IMR-90 (cell line): Measurements from ENCODE around the gene DHRSX. TPM values are rescaled to one million over a fixed set of nuclear protein-coding genes. Genes with fewer than 3 reads are reported as not detected.

ENCODE experiments used
- ATAC-seq: fragments of 200-7000 bp; cut with Tn5 transposase; 2 replicates; pipeline ENCODE4 v1.9.1; 2020; ENCODE audit warnings: low read depth, mild to moderate bottlenecking, moderate library complexity
- BruUV-seq: library from RNA; stranded (reverse); fragments of 400-500 nt; replicated peaks from 2 replicates; lab custom pipeline; 2021; lab: Mats Ljungman, UMichigan
- CTCF ChIA-PET: fragments of 300-600 bp; formaldehyde crosslinking; extraction: SDS; loops from one replicate; lab custom pipeline; 2021; ENCODE audit warnings: antibody characterized with exemption; lab: Yijun Ruan, JAX
- POLR2A ChIA-PET: fragments of 300-600 bp; sonication (Branson Sonifier 250); formaldehyde crosslinking; loops from one replicate; lab custom pipeline; 2022; ENCODE audit warnings: antibody characterized with exemption; ENCODE audit not compliant: unreplicated experiment; lab: Charles Lee
- DNase-seq: peaks from one replicate; pipeline ENCODE4 v3.0.0; 2013
- H2AFZ ChIP-seq: replicated peaks from 2 replicates; pipeline ENCODE3; 2013; ENCODE audit warnings: low read length, mild to moderate bottlenecking; ENCODE audit not compliant: poor library complexity
- H2AK5ac ChIP-seq: 2 replicates; pipeline ENCODE4 v1.6.1; 2013; ENCODE audit warnings: low read depth, low read length, inconsistent platforms
- H2AK9ac ChIP-seq: replicated peaks from 2 replicates; pipeline ENCODE3; 2013; ENCODE audit warnings: mild to moderate bottlenecking, low read depth, low read length, moderate library complexity; ENCODE audit not compliant: poor library complexity
- H2BK120ac ChIP-seq: 2 replicates; pipeline ENCODE4 v1.6.1; 2013; ENCODE audit warnings: low read depth, low read length, inconsistent platforms
- H2BK15ac ChIP-seq: 3 replicates; pipeline ENCODE4 v1.6.1; 2013; ENCODE audit warnings: low read depth, low read length, inconsistent platforms
- H2BK20ac ChIP-seq: 2 replicates; pipeline ENCODE4 v1.6.1; 2013; ENCODE audit warnings: low read depth, mild to moderate bottlenecking, inconsistent platforms, low read length, moderate library complexity
- H2BK5ac ChIP-seq: 2 replicates; pipeline ENCODE4 v1.6.1; 2013; ENCODE audit warnings: mild to moderate bottlenecking, low read depth, low read length, inconsistent platforms; ENCODE audit not compliant: poor library complexity, severe bottlenecking
- H3K14ac ChIP-seq: replicated peaks from 2 replicates; pipeline ENCODE4 v1.6.1; 2013; ENCODE audit warnings: low read depth, low read length, inconsistent platforms
- H3K18ac ChIP-seq: 2 replicates; pipeline ENCODE4 v1.6.1; 2013; ENCODE audit warnings: low read depth, low read length, control low read depth
- H3K23ac ChIP-seq: 2 replicates; pipeline ENCODE4 v1.6.1; 2013; ENCODE audit warnings: low read depth, low read length, inconsistent platforms
- H3K27ac ChIP-seq: 2 replicates; pipeline ENCODE4 v1.5.1; 2013; ENCODE audit warnings: mild to moderate bottlenecking, control low read depth, low read length; ENCODE audit not compliant: insufficient read depth
- H3K27me3 ChIP-seq: 2 replicates; pipeline ENCODE4 v1.6.1; 2013; ENCODE audit warnings: low read length; ENCODE audit not compliant: control insufficient read depth, insufficient read depth
- H3K36me3 ChIP-seq: 2 replicates; pipeline ENCODE4 v1.6.1; 2013; ENCODE audit warnings: low read length, mixed read lengths; ENCODE audit not compliant: control insufficient read depth, insufficient read depth
- H3K4ac ChIP-seq: 2 replicates; pipeline ENCODE4 v1.6.1; 2013; ENCODE audit warnings: low read depth, low read length, inconsistent platforms
- H3K4me1 ChIP-seq: 2 replicates; pipeline ENCODE4 v1.6.1; 2013; ENCODE audit warnings: low read length, mixed read lengths; ENCODE audit not compliant: control insufficient read depth, insufficient read depth
- H3K4me2 ChIP-seq: 2 replicates; pipeline ENCODE4 v1.6.1; 2013; ENCODE audit warnings: low read depth, mild to moderate bottlenecking, control low read depth, low read length, moderate library complexity
- H3K4me3 ChIP-seq: 2 replicates; pipeline ENCODE4 v1.5.1; 2013; ENCODE audit warnings: low read depth, mild to moderate bottlenecking, control low read depth, low read length, moderate library complexity; ENCODE audit not compliant: insufficient read depth
- H3K56ac ChIP-seq: 2 replicates; pipeline ENCODE4 v1.6.1; 2013; ENCODE audit warnings: low read length, inconsistent platforms; ENCODE audit not compliant: insufficient read depth; ENCODE audit errors: extremely low read depth
- H3K79me1 ChIP-seq, 2 experiments: 2 replicates each; pipeline ENCODE4 v1.6.1; 2013; ENCODE audit warnings: low read length in 2 of 2, inconsistent platforms in 1 of 2, low read depth in 1 of 2
- H3K9ac ChIP-seq: 2 replicates; pipeline ENCODE4 v1.6.1; 2013; ENCODE audit warnings: low read depth, low read length, control low read depth
- H3K9me1 ChIP-seq: 2 replicates; pipeline ENCODE4 v1.6.1; 2013; ENCODE audit warnings: low read length, inconsistent platforms; ENCODE audit not compliant: insufficient read depth
- H3K9me3 ChIP-seq: 2 replicates; pipeline ENCODE4 v1.6.1; 2013; ENCODE audit warnings: low read length; ENCODE audit not compliant: control insufficient read depth, insufficient read depth
- H4K20me1 ChIP-seq: 2 replicates; pipeline ENCODE4 v1.6.1; 2013; ENCODE audit warnings: low read length, inconsistent platforms; ENCODE audit not compliant: insufficient read depth
- H4K5ac ChIP-seq: 2 replicates; pipeline ENCODE4 v1.6.1; 2013; ENCODE audit warnings: mild to moderate bottlenecking, low read depth, low read length, control low read depth
- H4K8ac ChIP-seq, 2 experiments: 2 replicates each; pipeline ENCODE4 v1.6.1; 2013; ENCODE audit warnings: low read depth in 2 of 2, low read length in 2 of 2, control low read depth in 1 of 2, inconsistent platforms in 1 of 2
- H4K91ac ChIP-seq: 2 replicates; pipeline ENCODE4 v1.6.1; 2013; ENCODE audit warnings: low read depth, low read length, inconsistent platforms; ENCODE audit not compliant: insufficient read depth
- BHLHE40 ChIP-seq: fragments of 150-350 bp; IDR thresholded peaks from 2 replicates; pipeline ENCODE4 v1.6.1; 2016; ENCODE audit warnings: mild to moderate bottlenecking, low read depth, low read length
- CEBPB ChIP-seq: IDR thresholded peaks from 2 replicates; pipeline ENCODE4 v1.6.1; 2012; ENCODE audit warnings: low read depth, low read length, improper control_type of control experiment
- FOS ChIP-seq: fragments of 150-350 bp; IDR thresholded peaks from 2 replicates; pipeline ENCODE4 v1.6.1; 2016; ENCODE audit warnings: low read depth, low read length
- MAFK ChIP-seq: IDR thresholded peaks from 2 replicates; pipeline ENCODE4 v1.6.1; 2012; ENCODE audit warnings: low read depth, low read length, improper control_type of control experiment
- MAZ ChIP-seq: IDR thresholded peaks from 2 replicates; pipeline ENCODE4 v1.6.1; 2012; ENCODE audit warnings: low read depth, mild to moderate bottlenecking, low read length, improper control_type of control experiment, moderate library complexity, borderline replicate concordance
- MXI1 ChIP-seq: IDR thresholded peaks from 2 replicates; pipeline ENCODE4 v1.6.1; 2012; ENCODE audit warnings: low read depth, mild to moderate bottlenecking, low read length, moderate library complexity, borderline replicate concordance
- NFE2L2 ChIP-seq: fragments of 150-350 bp; IDR thresholded peaks from 2 replicates; pipeline ENCODE4 v1.6.1; 2016; ENCODE audit warnings: low read depth, mild to moderate bottlenecking, low read length
- RCOR1 ChIP-seq: IDR thresholded peaks from 2 replicates; pipeline ENCODE4 v1.6.1; 2012; ENCODE audit warnings: mild to moderate bottlenecking, low read length, improper control_type of control experiment; ENCODE audit not compliant: insufficient replicate concordance
- RFX5 ChIP-seq: IDR thresholded peaks from 2 replicates; pipeline ENCODE4 v1.8.0; 2012; ENCODE audit warnings: low read depth, mild to moderate bottlenecking, low read length, moderate library complexity
- WGBS, 2 experiments: methylation state at CpG; one replicate each; pipeline versions ENCODE4 v1.1.5 to v1.1.7; 2013; ENCODE audit warnings: missing lambda C conversion rate in 2 of 2; ENCODE audit not compliant: insufficient read length in 1 of 2; ENCODE audit errors: extremely low coverage in 2 of 2; 5-methylcytosine and 5-hydroxymethylcytosine counted together
- dilution Hi-C: fragments of 300-500 bp; cut with HindIII; formaldehyde crosslinking; loops from one replicate; pipeline ENCODE4 v1.14.3; 2018; ENCODE audit warnings: low sequenced_read_pairs; ENCODE audit not compliant: unreplicated experiment
- in situ Hi-C: fragments of 300-500 bp; cut with MboI; formaldehyde crosslinking; loops from 3 replicates; pipeline ENCODE4 v1.14.3; 2019; ENCODE audit warnings: low sequenced_read_pairs, inconsistent platforms, mixed read lengths
- intact Hi-C: fragments of 100-400 bp; cut with micrococcal nuclease; formaldehyde crosslinking; loops from 2 replicates; pipeline ENCODE4 v1.10.0; 2022
- polyA plus RNA-seq, 3 experiments: library from polyadenylated mRNA; depleted of rRNA; stranded (reverse); fragments of >200 nt; gene quantifications; 2 replicates each; pipeline ENCODE4 v1.2.3, GENCODE V29; 2012; ENCODE audit warnings: low replicate concordance in 1 of 3
- total RNA-seq: library from RNA; depleted of rRNA; stranded (reverse); fragments of >200 nt; gene quantifications from 2 replicates; pipeline ENCODE4 v1.2.3, GENCODE V29; 2012
- TF ChIP-seq, protein P1 (sequence below): conservative IDR thresholded peaks from 2 replicates; pipeline ENCODE4 v1.5.1; 2012; ENCODE audit warnings: mild to moderate bottlenecking, low read depth, low read length, improper control_type of control experiment

Gene DHRSX
- total and polyA plus RNA-seq, 2 of the 4 experiments (the other 2 are of a cell fraction): 26.2 to 38.0 TPM

DNA sequence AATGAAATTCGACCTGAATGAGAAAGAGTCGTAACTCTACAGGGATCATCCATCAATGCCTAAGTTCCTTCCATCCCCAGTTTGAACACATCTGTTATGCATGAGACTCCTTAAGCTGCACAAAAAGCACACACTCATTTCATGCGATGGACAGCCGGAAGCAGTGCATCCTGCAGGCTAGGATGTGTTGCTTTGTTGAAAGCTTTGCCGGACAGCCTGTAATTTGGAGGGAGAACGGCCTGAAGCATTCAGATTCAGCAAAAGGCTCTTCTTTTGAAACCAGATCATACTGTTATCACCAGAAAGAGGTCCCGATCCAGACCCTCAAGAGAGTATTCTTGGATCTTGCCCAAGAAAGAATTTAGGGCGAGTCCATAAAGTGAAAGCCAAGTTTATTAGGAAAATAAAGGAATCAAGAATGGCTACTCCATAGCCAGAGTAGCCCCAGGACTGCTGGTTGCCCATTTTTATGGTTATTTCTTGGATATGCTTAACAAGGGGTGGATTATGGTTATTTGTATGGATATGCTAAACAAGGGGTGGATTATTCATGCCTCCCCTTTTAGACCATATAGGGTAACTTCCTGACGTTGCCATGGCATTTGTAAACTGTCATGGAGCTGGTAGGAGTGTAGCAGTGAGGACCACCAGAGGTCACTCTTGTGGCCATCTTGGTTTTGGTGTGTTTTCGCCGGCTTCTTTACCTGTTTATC, 48.1 kb upstream of the DHRSX start:
- Histone ChIP-seq H3K27ac (no peak overlapping the region), H2BK5ac (no peak overlapping the region), H3K14ac (no peak overlapping the region), H3K9ac (no peak overlapping the region), H2AFZ (no peak overlapping the region), H3K18ac (no peak overlapping the region), H4K91ac (no peak overlapping the region), H3K79me1 (no peaks in the 10 kb centered on the region), H2BK20ac (no peak overlapping the region), H3K4ac (no peak overlapping the region), H3K36me3 (no peaks in the 10 kb centered on the region), H3K23ac (no peak overlapping the region), H2BK15ac (no peak overlapping the region), H2AK5ac (no peak overlapping the region), H3K27me3 (peaks cover 4% of the 10 kb centered on the region; the same call in 1 of the 2 replicates), H4K5ac (no peak overlapping the region), H4K20me1 (no peaks in the 10 kb centered on the region), H3K4me3 (peak overlapping the region; percentile 26; the same call in 1 of the 2 replicates), H3K9me1 (no peaks in the 10 kb centered on the region), H2BK120ac (no peak overlapping the region), H2AK9ac (no peak overlapping the region), H3K4me1 (no peaks in the 10 kb centered on the region), H3K9me3 (peaks cover 2% of the 10 kb centered on the region; the same call in 1 of the 2 replicates), H4K8ac (no peak overlapping the region), H3K4me2 (peak overlapping the region; percentile 67; the same call in 1 of the 2 replicates), H3K56ac (no peak overlapping the region)
- dilution Hi-C loops: no loop called here
- DNase-seq: no peak
- ChIA-PET CTCF (no interaction called here), POLR2A (no interaction called here)
- no CpG with 5 or more reads among the region's 11 CpGs for WGBS, 2 experiments
- no TSS peak for BruUV-seq
- intact Hi-C loops: no loop called here
- TF ChIP-seq MAFK (no peak), CEBPB (no peak), MAZ (no peak), FOS (no peak), BHLHE40 (no peak), MXI1 (no peak), RCOR1 (no peak), NFE2L2 (no peak), RFX5 (no peak)
- TF ChIP-seq, protein P1, sequence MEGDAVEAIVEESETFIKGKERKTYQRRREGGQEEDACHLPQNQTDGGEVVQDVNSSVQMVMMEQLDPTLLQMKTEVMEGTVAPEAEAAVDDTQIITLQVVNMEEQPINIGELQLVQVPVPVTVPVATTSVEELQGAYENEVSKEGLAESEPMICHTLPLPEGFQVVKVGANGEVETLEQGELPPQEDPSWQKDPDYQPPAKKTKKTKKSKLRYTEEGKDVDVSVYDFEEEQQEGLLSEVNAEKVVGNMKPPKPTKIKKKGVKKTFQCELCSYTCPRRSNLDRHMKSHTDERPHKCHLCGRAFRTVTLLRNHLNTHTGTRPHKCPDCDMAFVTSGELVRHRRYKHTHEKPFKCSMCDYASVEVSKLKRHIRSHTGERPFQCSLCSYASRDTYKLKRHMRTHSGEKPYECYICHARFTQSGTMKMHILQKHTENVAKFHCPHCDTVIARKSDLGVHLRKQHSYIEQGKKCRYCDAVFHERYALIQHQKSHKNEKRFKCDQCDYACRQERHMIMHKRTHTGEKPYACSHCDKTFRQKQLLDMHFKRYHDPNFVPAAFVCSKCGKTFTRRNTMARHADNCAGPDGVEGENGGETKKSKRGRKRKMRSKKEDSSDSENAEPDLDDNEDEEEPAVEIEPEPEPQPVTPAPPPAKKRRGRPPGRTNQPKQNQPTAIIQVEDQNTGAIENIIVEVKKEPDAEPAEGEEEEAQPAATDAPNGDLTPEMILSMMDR: no peak
- in situ Hi-C loops: no loop called here
- no peak for ATAC-seq
